CD4-positive, alpha-beta T cell (primary cell): Measurements from ENCODE around the gene AMFR. TPM values are rescaled to one million over a fixed set of nuclear protein-coding genes. Genes with fewer than 3 reads are reported as not detected.

ENCODE experiments used
- ATAC-seq: fragments of 200-7000 bp; cut with Tn5 transposase; one replicate; pipeline ENCODE4 v1.10.0; 2022; ENCODE audit warnings: mild to moderate bottlenecking; ENCODE audit not compliant: poor library complexity
- CTCF ChIA-PET: fragments of 350-600 bp; sonication (Branson Sonifier 250); formaldehyde crosslinking; loops from one replicate; lab custom pipeline; 2021; ENCODE audit warnings: antibody characterized with exemption, inconsistent platforms; lab: Charles Lee
- POLR2A ChIA-PET: fragments of 350-600 bp; sonication (Branson Sonifier 250); formaldehyde crosslinking; loops from one replicate; lab custom pipeline; 2021; ENCODE audit warnings: antibody characterized with exemption, inconsistent platforms; lab: Charles Lee
- DNase-seq, 14 experiments: peaks; one replicate each; pipeline ENCODE4 v3.0.0-alpha.2; 2013 to 2020; ENCODE audit warnings: mixed read lengths in 2 of 14
- H3K27ac ChIP-seq, 2 donors: one replicate each; pipeline versions ENCODE4 v1.5.1 to v1.7.0; 2013; ENCODE audit warnings: low read length in 2 of 2, low read depth in 1 of 2, mild to moderate bottlenecking in 1 of 2
- H3K27me3 ChIP-seq, 2 experiments: 1 replicate in 1 of 2; 2 replicates in 1 of 2; pipeline versions ENCODE4 v1.6.1 to v1.7.0; 2013; ENCODE audit warnings: low read length in 2 of 2, control low read depth in 1 of 2, mild to moderate bottlenecking in 1 of 2, moderate library complexity in 1 of 2; ENCODE audit not compliant: insufficient read depth in 2 of 2, control insufficient read depth in 1 of 2
- H3K36me3 ChIP-seq: one replicate; pipeline ENCODE4 v1.6.1; 2013; ENCODE audit warnings: low read length, control low read depth; ENCODE audit not compliant: insufficient read depth
- H3K4me1 ChIP-seq: one replicate; pipeline ENCODE4 v1.6.1; 2013; ENCODE audit warnings: low read length, control low read depth; ENCODE audit not compliant: insufficient read depth
- H3K4me3 ChIP-seq: one replicate; pipeline ENCODE4 v1.5.1; 2013; ENCODE audit warnings: mild to moderate bottlenecking, low read length, moderate library complexity
- H3K9me3 ChIP-seq, 2 experiments: 1 replicate in 1 of 2; 2 replicates in 1 of 2; pipeline versions ENCODE4 v1.6.1 to v1.7.0; 2013; ENCODE audit warnings: low read length in 2 of 2, mild to moderate bottlenecking in 2 of 2, control low read depth in 1 of 2, moderate library complexity in 1 of 2; ENCODE audit not compliant: control insufficient read depth in 1 of 2, insufficient read depth in 1 of 2
- H3K27ac Mint-ChIP-seq: one replicate; pipeline ENCODE4 v1.8.0; 2020; ENCODE audit warnings: mixed read lengths
- H3K27me3 Mint-ChIP-seq: one replicate; pipeline ENCODE4 v1.8.0; 2021; ENCODE audit warnings: mixed read lengths
- H3K36me3 Mint-ChIP-seq: one replicate; pipeline ENCODE4 v1.8.0; 2021; ENCODE audit warnings: low read depth, mixed read lengths
- H3K4me1 Mint-ChIP-seq: one replicate; pipeline ENCODE4 v1.8.0; 2021; ENCODE audit warnings: low read depth, mixed read lengths
- H3K4me3 Mint-ChIP-seq: one replicate; pipeline ENCODE4 v1.8.0; 2020; ENCODE audit warnings: mild to moderate bottlenecking, mixed read lengths
- H3K9me3 Mint-ChIP-seq: one replicate; pipeline ENCODE4 v1.8.0; 2020; ENCODE audit warnings: mixed read lengths
- CTCF ChIP-seq: fragments of 200-600 bp; IDR thresholded peaks from one replicate; pipeline ENCODE4 v1.8.0; 2022; ENCODE audit warnings: antibody characterized with exemption, mild to moderate bottlenecking
- intact Hi-C, 2 experiments: fragments of 100-400 bp; cut with DNase I in 1 of 2; cut with micrococcal nuclease in 1 of 2; formaldehyde crosslinking; loops; one replicate each; pipeline versions ENCODE4 v1.15.1 to v1.9.0; 2023 to 2025; cut with DNase I, micrococcal nuclease
- total RNA-seq, 174 experiments: library from RNA in 2 of 174; stranded (reverse) in 2 of 174; gene quantifications; one replicate each; pipeline ENCODE4 v1.2.3 and lab custom pipeline; 2021 to 2026

Gene AMFR
- total RNA-seq, 2 experiments from 2014 or later, result 79.2 to 83.8 TPM

- H3K27ac Mint-ChIP-seq, result no peak overlapping the region
- H3K27ac ChIP-seq, result no peak overlapping the region
- H3K36me3 ChIP-seq, result peaks cover 7% of the 10 kb centered on the region
- ATAC-seq (no peak), DNase-seq (no peak)
- no peaks in the 10 kb centered on the region for H3K9me3 Mint-ChIP-seq
- H3K36me3 Mint-ChIP-seq, result peaks cover 24% of the 10 kb centered on the region
- no peak overlapping the region for H3K4me3 ChIP-seq
- no peak for TF ChIP-seq CTCF
- POLR2A ChIA-PET, result no interaction called here
- CTCF ChIA-PET, result no interaction called here
- intact Hi-C loops, result no loop called here
- H3K27me3 ChIP-seq, result no peaks in the 10 kb centered on the region
- H3K4me1 ChIP-seq, result peaks cover 3% of the 10 kb centered on the region
- H3K27me3 Mint-ChIP-seq, result no peaks in the 10 kb centered on the region
- no peaks in the 10 kb centered on the region for H3K9me3 ChIP-seq
- no peak overlapping the region for H3K4me3 Mint-ChIP-seq
- H3K4me1 Mint-ChIP-seq, result peaks cover 45% of the 10 kb centered on the region
These were observed 8.2 kb downstream of the AMFR start for GRCh38 chr16:56417138-56417537.

- no peak overlapping the region for H3K27ac ChIP-seq
- no peak for ATAC-seq
- Mint-ChIP-seq H3K36me3 (peaks cover 37% of the 10 kb centered on the region), H3K4me1 (peaks cover 36% of the 10 kb centered on the region), H3K27me3 (no peaks in the 10 kb centered on the region), H3K9me3 (no peaks in the 10 kb centered on the region), H3K27ac (no peak overlapping the region), H3K4me3 (no peak overlapping the region)
- no peak overlapping the region for H3K4me3 ChIP-seq
- no peak for DNase-seq
- peaks cover 17% of the 10 kb centered on the region for H3K36me3 ChIP-seq
- H3K27me3 ChIP-seq, result no peaks in the 10 kb centered on the region
- H3K4me1 ChIP-seq, result peaks cover 3% of the 10 kb centered on the region
- H3K9me3 ChIP-seq, result no peaks in the 10 kb centered on the region
- POLR2A ChIA-PET, result no interaction called here
- no peak for TF ChIP-seq CTCF
- intact Hi-C loops, result no loop called here
- CTCF ChIA-PET, result no interaction called here
These were observed 9.5 kb downstream of the AMFR start for GRCh38 chr16:56415875-56416274.

GRCh38 chr16:56414366-56414765 lies 11.0 kb downstream of the AMFR start:
- DNase-seq (no peak), ATAC-seq (no peak)
- H3K4me3 ChIP-seq, result no peak overlapping the region
- H3K27me3 ChIP-seq, result no peaks in the 10 kb centered on the region
- Mint-ChIP-seq H3K27me3 (no peaks in the 10 kb centered on the region), H3K9me3 (no peaks in the 10 kb centered on the region), H3K4me1 (peaks cover 27% of the 10 kb centered on the region), H3K27ac (no peak overlapping the region), H3K36me3 (peaks cover 50% of the 10 kb centered on the region), H3K4me3 (no peak overlapping the region)
- H3K27ac ChIP-seq, result no peak overlapping the region
- ChIA-PET CTCF (no interaction called here), POLR2A (no interaction called here)
- no peaks in the 10 kb centered on the region for H3K4me1 ChIP-seq
- TF ChIP-seq CTCF, result no peak
- intact Hi-C loops, result no loop called here
- peaks cover 21% of the 10 kb centered on the region for H3K36me3 ChIP-seq
- no peaks in the 10 kb centered on the region for H3K9me3 ChIP-seq
